Neural progenitor cell (in vitro differentiated cells): Measurements from ENCODE around the gene SESN3.

Experiments used
- EZH2 ChIP-seq: fragments of 200-600 bp; sonication (generic); IDR thresholded peaks from 2 replicates; pipeline ENCODE4 v1.6.1; 2017; ENCODE audit warnings: antibody characterized with exemption, mild to moderate bottlenecking, moderate library complexity
- EZH2phosphoT487 ChIP-seq: fragments of 200-600 bp; sonication (generic); IDR thresholded peaks from 2 replicates; pipeline ENCODE4 v1.6.1; 2017; ENCODE audit warnings: antibody characterized with exemption
- TF ChIP-seq, protein P1 (sequence below): fragments of 200-600 bp; sonication (generic); IDR thresholded peaks from 2 replicates; pipeline ENCODE4 v1.5.1; 2017; ENCODE audit warnings: antibody characterized with exemption, mild to moderate bottlenecking

- TF ChIP-seq EZH2phosphoT487: no peak
- TF ChIP-seq, protein P1, sequence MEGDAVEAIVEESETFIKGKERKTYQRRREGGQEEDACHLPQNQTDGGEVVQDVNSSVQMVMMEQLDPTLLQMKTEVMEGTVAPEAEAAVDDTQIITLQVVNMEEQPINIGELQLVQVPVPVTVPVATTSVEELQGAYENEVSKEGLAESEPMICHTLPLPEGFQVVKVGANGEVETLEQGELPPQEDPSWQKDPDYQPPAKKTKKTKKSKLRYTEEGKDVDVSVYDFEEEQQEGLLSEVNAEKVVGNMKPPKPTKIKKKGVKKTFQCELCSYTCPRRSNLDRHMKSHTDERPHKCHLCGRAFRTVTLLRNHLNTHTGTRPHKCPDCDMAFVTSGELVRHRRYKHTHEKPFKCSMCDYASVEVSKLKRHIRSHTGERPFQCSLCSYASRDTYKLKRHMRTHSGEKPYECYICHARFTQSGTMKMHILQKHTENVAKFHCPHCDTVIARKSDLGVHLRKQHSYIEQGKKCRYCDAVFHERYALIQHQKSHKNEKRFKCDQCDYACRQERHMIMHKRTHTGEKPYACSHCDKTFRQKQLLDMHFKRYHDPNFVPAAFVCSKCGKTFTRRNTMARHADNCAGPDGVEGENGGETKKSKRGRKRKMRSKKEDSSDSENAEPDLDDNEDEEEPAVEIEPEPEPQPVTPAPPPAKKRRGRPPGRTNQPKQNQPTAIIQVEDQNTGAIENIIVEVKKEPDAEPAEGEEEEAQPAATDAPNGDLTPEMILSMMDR: peak; percentile 32
- TF ChIP-seq EZH2: no peak
These were observed 92.6 kb downstream of the SESN3 start for GRCh38 chr11:95138448-95138847.
